B cell (primary cell): ENCODE measurements around the gene TBX1. TPM values are rescaled to one million over a fixed set of nuclear protein-coding genes. Genes with fewer than 3 reads are reported as not detected.

Experiments
- ATAC-seq: fragments of 200-7000 bp; cut with Tn5 transposase; one replicate; pipeline ENCODE4 v1.10.0; 2021; ENCODE audit warnings: low read depth, mild to moderate bottlenecking, moderate number of reproducible peaks, moderate library complexity
- CTCF ChIA-PET: fragments of 350-600 bp; sonication (Branson Sonifier 250); formaldehyde crosslinking; loops from one replicate; lab custom pipeline; 2021; ENCODE audit warnings: antibody characterized with exemption, inconsistent platforms; lab: Charles Lee
- POLR2A ChIA-PET: fragments of 350-600 bp; sonication (Branson Sonifier 250); formaldehyde crosslinking; loops from one replicate; lab custom pipeline; 2021; ENCODE audit warnings: antibody characterized with exemption; lab: Charles Lee
- DNase-seq: peaks from one replicate; pipeline ENCODE4 v3.0.0; 2013
- H2AFZ ChIP-seq: 2 replicates; pipeline ENCODE4 v1.6.1; 2012; ENCODE audit warnings: mild to moderate bottlenecking, low read depth, low read length; ENCODE audit not compliant: insufficient read depth, poor library complexity, severe bottlenecking
- H3K27ac ChIP-seq, 2 donors: 1 replicate in 1 of 2; 2 replicates in 1 of 2; pipeline ENCODE4 v1.5.1; 2012 to 2013; ENCODE audit warnings: low read length in 2 of 2, mild to moderate bottlenecking in 2 of 2, moderate library complexity in 1 of 2
- H3K27me3 ChIP-seq, 4 experiments: fragments of 200-600 bp in 1 of 4; sonication (generic) in 1 of 4; replicated peaks in 1 of 4; 1 replicate in 2 of 4; 2 replicates in 2 of 4; pipeline versions ENCODE4 v1.6.1 to v1.7.0; 2013 to 2016; ENCODE audit warnings: low read length in 3 of 4, mild to moderate bottlenecking in 2 of 4, mixed read lengths in 1 of 4, moderate library complexity in 1 of 4; ENCODE audit not compliant: insufficient read depth in 4 of 4, control insufficient read depth in 3 of 4; ENCODE audit errors: control extremely low read depth in 1 of 4
- H3K36me3 ChIP-seq, 2 experiments: replicated peaks in 1 of 2; 1 replicate in 1 of 2; 2 replicates in 1 of 2; pipeline versions ENCODE4 v1.6.1 to v1.7.1; 2013; ENCODE audit warnings: low read length in 1 of 2; ENCODE audit not compliant: insufficient read depth in 2 of 2, control insufficient read depth in 1 of 2; ENCODE audit errors: control extremely low read depth in 1 of 2, extremely low read depth in 1 of 2
- H3K4me1 ChIP-seq, 2 donors: fragments of 200-600 bp in 1 of 2; sonication (generic) in 1 of 2; 1 replicate in 1 of 2; 2 replicates in 1 of 2; pipeline versions ENCODE4 v1.5.1 to v1.6.1; 2013 to 2017; ENCODE audit warnings: low read length in 2 of 2; ENCODE audit not compliant: control insufficient read depth in 2 of 2, insufficient read depth in 2 of 2
- H3K4me2 ChIP-seq: replicated peaks from 2 replicates; pipeline ENCODE3; 2012; ENCODE audit warnings: mild to moderate bottlenecking, low read depth, low read length; ENCODE audit not compliant: poor library complexity, severe bottlenecking
- H3K4me3 ChIP-seq, 5 experiments: fragments of 200-600 bp in 1 of 5; sonication (generic) in 1 of 5; 1 replicate in 3 of 5; 2 replicates in 2 of 5; pipeline versions ENCODE4 v1.5.1 to v1.7.0; 2011 to 2016; ENCODE audit warnings: low read length in 4 of 5, mild to moderate bottlenecking in 4 of 5, low read depth in 2 of 5, control low read depth in 1 of 5, moderate library complexity in 1 of 5; ENCODE audit not compliant: insufficient read depth in 1 of 5; ENCODE audit errors: control extremely low read depth in 1 of 5, extremely low read depth in 1 of 5
- H3K79me2 ChIP-seq: fragments of 200-600 bp; sonication (generic); one replicate; pipeline ENCODE4 v1.6.0; 2016; ENCODE audit warnings: low read length; ENCODE audit not compliant: control insufficient read depth, insufficient read depth
- H3K9ac ChIP-seq: fragments of 200-600 bp; sonication (generic); 2 replicates; pipeline ENCODE4 v1.6.1; 2017; ENCODE audit warnings: mild to moderate bottlenecking, low read length, moderate library complexity
- H3K9me3 ChIP-seq, 3 donors: one replicate each; pipeline versions ENCODE4 v1.6.1 to v1.7.1; 2013; ENCODE audit warnings: low read length in 2 of 3; ENCODE audit not compliant: control insufficient read depth in 2 of 3, insufficient read depth in 1 of 3; ENCODE audit errors: control extremely low read depth in 1 of 3
- H4K20me1 ChIP-seq: 2 replicates; pipeline ENCODE4 v1.6.0; 2012; ENCODE audit warnings: mild to moderate bottlenecking, low read length; ENCODE audit not compliant: insufficient read depth, control insufficient read depth, poor library complexity, severe bottlenecking
- H3K27ac Mint-ChIP-seq: one replicate; pipeline ENCODE4 v1.8.0; 2021; ENCODE audit warnings: mixed read lengths
- H3K27me3 Mint-ChIP-seq: one replicate; pipeline ENCODE4 v1.8.0; 2021; ENCODE audit warnings: mixed read lengths
- H3K4me1 Mint-ChIP-seq: one replicate; pipeline ENCODE4 v1.8.0; 2021; ENCODE audit warnings: mixed read lengths
- H3K4me3 Mint-ChIP-seq: one replicate; pipeline ENCODE4 v1.8.0; 2021; ENCODE audit warnings: mixed read lengths
- H3K9me3 Mint-ChIP-seq: one replicate; pipeline ENCODE4 v1.8.0; 2022; ENCODE audit warnings: mixed read lengths; ENCODE audit not compliant: insufficient read depth
- CTCF ChIP-seq: fragments of 200-600 bp; IDR thresholded peaks from one replicate; pipeline ENCODE4 v1.8.0; 2022; ENCODE audit warnings: antibody characterized with exemption, mild to moderate bottlenecking
- EZH2 ChIP-seq: IDR thresholded peaks from 2 replicates; pipeline ENCODE4 v1.6.1; 2012; ENCODE audit warnings: borderline replicate concordance, low read depth, mild to moderate bottlenecking, moderate library complexity, low read length; ENCODE audit not compliant: insufficient read depth, poor library complexity, severe bottlenecking
- WGBS: methylation state at CpG from one replicate; pipeline ENCODE4 v1.1.5; 2013; ENCODE audit warnings: missing lambda C conversion rate; ENCODE audit not compliant: insufficient coverage; 5-methylcytosine and 5-hydroxymethylcytosine counted together
- intact Hi-C: fragments of 100-400 bp; cut with micrococcal nuclease; formaldehyde crosslinking; loops from one replicate; pipeline ENCODE4 v1.10.0; 2022
- polyA plus RNA-seq: library from polyadenylated mRNA; depleted of rRNA; stranded (reverse); fragments of >200 nt; gene quantifications from 2 replicates; pipeline ENCODE4 v1.2.3, GENCODE V29; 2012
- total RNA-seq, 2 donors: library from RNA; stranded (reverse); fragments of 120-200 nt in 1 of 2; gene quantifications; 1 replicate in 1 of 2; 2 replicates in 1 of 2; pipeline versions ENCODE4 v1.2.3 to v1.2.4, GENCODE V29; 2013 to 2022

The TBX1 gene
- total and polyA plus RNA-seq, 2 donors (not counting 1 experiment from before 2014, with no cell fraction given), result not detected

- no peaks in the 10 kb centered on the region for H3K9me3 ChIP-seq
- ATAC-seq (no peak), DNase-seq (no peak)
- H2AFZ ChIP-seq, result no peak overlapping the region
- H3K4me1 ChIP-seq, result peaks cover 6 to 9% of the 10 kb centered on the region in 2 donors
- no peak overlapping the region for H3K27ac Mint-ChIP-seq
- H3K9ac ChIP-seq, result peak overlapping the region; percentile 63
- H3K27ac ChIP-seq, result no peak overlapping the region
- CTCF ChIA-PET, result interaction anchor here (0.7 to 6.6 kb wide), 29 partner anchors 10 to 818 kb away, joined by 3 to 210 read pairs (median 5); partner anchors contain the start of genes COMT and TXNRD2
- no peaks in the 10 kb centered on the region for H3K9me3 Mint-ChIP-seq
- H3K27me3 Mint-ChIP-seq, result peaks cover 3% of the 10 kb centered on the region
- peaks cover 2% of the 10 kb centered on the region for H3K4me1 Mint-ChIP-seq
- H3K27me3 ChIP-seq, result peaks cover 0 to 9% (median 0%) of the 10 kb centered on the region in 4 experiments
- 66% methylated on average over 8 of the region's 21 CpGs for WGBS
- no peaks in the 10 kb centered on the region for H4K20me1 ChIP-seq
- peak overlapping the region; percentile 59 for H3K4me3 Mint-ChIP-seq
- no peaks in the 10 kb centered on the region for H3K79me2 ChIP-seq
- intact Hi-C loops, result no loop called here
- POLR2A ChIA-PET, result interaction anchor here (1.4 kb wide), 1 partner anchor 178 kb away, joined by 4 read pairs; no protein-coding TSS in a partner anchor
- peak overlapping the region; percentile 93 for H3K4me2 ChIP-seq
- no peak overlapping the region for H3K4me3 ChIP-seq
- H3K36me3 ChIP-seq, result no peaks in the 10 kb centered on the region
- TF ChIP-seq CTCF, result no peak
- TF ChIP-seq EZH2, result no peak
These were observed 29.0 kb upstream of the TBX1 start for GRCh38 chr22:19731361-19732135.
